ENCODE data around the gene COPZ2. TPM values are rescaled to one million over a fixed set of nuclear protein-coding genes. Genes with fewer than 3 reads are reported as not detected.

The COPZ2 gene
- total RNA-seq, 1 experiment from 2014 or later, result not detected

GRCh38 chr17:48030531-48030930 is 7.1 kb downstream of the COPZ2 start:
- no peak overlapping the region for H3K27ac ChIP-seq (ENCODE audit: low read depth, low read length)
- intact Hi-C loops (cut with micrococcal nuclease), result no loop called here
- TF ChIP-seq SRF (IDR thresholded peaks at IDR 0.05; ENCODE audit: low read depth) (no peak), ZFX (IDR thresholded peaks at IDR 0.05) (no peak), SP1 (IDR thresholded peaks at IDR 0.05; ENCODE audit: low read depth) (no peak), SIN3A (IDR thresholded peaks at IDR 0.05; ENCODE audit: low read depth) (no peak), YY1 (IDR thresholded peaks at IDR 0.05; ENCODE audit: extremely low read depth, insufficient replicate concordance, low read depth, low read length) (no peak), CTCF (IDR thresholded peaks at IDR 0.05 in 2 of 3, conservative IDR thresholded peaks at IDR 0.05 in 1 of 3; ENCODE audit: borderline replicate concordance in 1 of 3, insufficient read depth in 1 of 3, low read depth in 2 of 3, low read length in 2 of 3) (no peak), POLR2A (IDR thresholded peaks at IDR 0.05; ENCODE audit: borderline replicate concordance, extremely low read depth, insufficient read depth, insufficient read length) (no peak)
- POLR2A ChIA-PET, result interaction anchor here (1.0 to 3.1 kb wide), 2 partner anchors 14 to 18 kb away, joined by 4 to 17 read pairs; partner anchors contain the start of gene NFE2L1
- no peaks in the 10 kb centered on the region for H3K9me2 ChIP-seq (ENCODE audit: insufficient read depth)
- BruUV-seq (replicated peaks), result no TSS peak
- no peak overlapping the region for H3K4me2 ChIP-seq (ENCODE audit: low read length)
- H3K9ac ChIP-seq (ENCODE audit: low read length), result no peak overlapping the region
- no peak for ATAC-seq
- H4K20me1 ChIP-seq (ENCODE audit: insufficient read depth), result no peaks in the 10 kb centered on the region
- no peak overlapping the region for H2AFZ ChIP-seq (ENCODE audit: low read depth, low read length, poor library complexity, severe bottlenecking)
- H3K27me3 ChIP-seq (ENCODE audit: insufficient read depth, low read length), result no peaks in the 10 kb centered on the region
- H3K4me1 ChIP-seq (ENCODE audit: control insufficient read depth in 1 of 2, insufficient read depth in 2 of 2, low read length in 2 of 2), result peaks cover 14 to 18% of the 10 kb centered on the region in 2 experiments
- H3K4me3 ChIP-seq (replicated peaks in 1 of 2; ENCODE audit: low read depth in 1 of 2, low read length in 2 of 2), result no peak overlapping the region
- CTCF ChIA-PET, result interaction anchor here (0.7 to 1.4 kb wide), 4 partner anchors 50 to 100 kb away, joined by 3 to 5 read pairs (median 4); no protein-coding TSS in a partner anchor
- RAD21 ChIA-PET (ENCODE audit: low non-redundant PET in 1 of 2, low total read pairs in 2 of 2, uncharacterized antibody in 2 of 2, unreplicated experiment in 2 of 2), result no interaction called here
- no peaks in the 10 kb centered on the region for H3K79me2 ChIP-seq (ENCODE audit: insufficient read depth, low read length)
- DNase-seq (ENCODE audit: low read depth, low spot score), result no peak
- no peaks in the 10 kb centered on the region for H3K36me3 ChIP-seq (ENCODE audit: control insufficient read depth in 1 of 2, insufficient read depth in 2 of 2, low read length in 2 of 2)
- no peaks in the 10 kb centered on the region for H3K9me3 ChIP-seq (ENCODE audit: control insufficient read depth in 1 of 2, insufficient read depth in 1 of 2, low read depth in 1 of 2, low read length in 2 of 2)

GRCh38 chr17:48028736-48029135 is 8.9 kb downstream of the COPZ2 start:
- Histone ChIP-seq H3K4me2 (ENCODE audit: low read length) (no peak overlapping the region), H3K4me1 (ENCODE audit: control insufficient read depth in 1 of 2, insufficient read depth in 2 of 2, low read length in 2 of 2) (peaks cover 21 to 34% of the 10 kb centered on the region in 2 experiments), H3K27me3 (ENCODE audit: insufficient read depth, low read length) (no peaks in the 10 kb centered on the region), H3K4me3 (replicated peaks in 1 of 2; ENCODE audit: low read depth in 1 of 2, low read length in 2 of 2) (no peak overlapping the region), H3K79me2 (ENCODE audit: insufficient read depth, low read length) (no peaks in the 10 kb centered on the region), H3K36me3 (ENCODE audit: control insufficient read depth in 1 of 2, insufficient read depth in 2 of 2, low read length in 2 of 2) (no peaks in the 10 kb centered on the region), H3K27ac (ENCODE audit: low read depth, low read length) (no peak overlapping the region), H2AFZ (ENCODE audit: low read depth, low read length, poor library complexity, severe bottlenecking) (no peak overlapping the region), H3K9ac (ENCODE audit: low read length) (no peak overlapping the region), H4K20me1 (ENCODE audit: insufficient read depth) (no peaks in the 10 kb centered on the region), H3K9me2 (ENCODE audit: insufficient read depth) (no peaks in the 10 kb centered on the region), H3K9me3 (ENCODE audit: control insufficient read depth in 1 of 2, insufficient read depth in 1 of 2, low read depth in 1 of 2, low read length in 2 of 2) (no peaks in the 10 kb centered on the region)
- POLR2A ChIA-PET, result no interaction called here
- intact Hi-C loops (cut with micrococcal nuclease), result loop anchor here (5.0 to 10.0 kb wide), 5 partner anchors 189 to 1006 kb away; no protein-coding TSS in a partner anchor
- DNase-seq (ENCODE audit: low read depth, low spot score) (no peak), ATAC-seq (no peak)
- RAD21 ChIA-PET (ENCODE audit: low non-redundant PET in 1 of 2, low total read pairs in 2 of 2, uncharacterized antibody in 2 of 2, unreplicated experiment in 2 of 2), result no interaction called here
- CTCF ChIA-PET, result interaction anchor here (1.9 kb wide), 1 partner anchor 51 kb away, joined by 4 read pairs; no protein-coding TSS in a partner anchor
- no TSS peak for BruUV-seq (replicated peaks)
- TF ChIP-seq ELF1 (IDR thresholded peaks at IDR 0.05; ENCODE audit: borderline replicate concordance, low read depth), result no peak
- no peak for TF ChIP-seq ZNF274 (IDR thresholded peaks at IDR 0.05; ENCODE audit: low read depth, low read length)
- TF ChIP-seq EGR1 (IDR thresholded peaks at IDR 0.05; ENCODE audit: low read depth), result no peak
- TF ChIP-seq SRF (IDR thresholded peaks at IDR 0.05; ENCODE audit: low read depth), result no peak
- no peak for TF ChIP-seq ZFX (IDR thresholded peaks at IDR 0.05)
- no peak for TF ChIP-seq REST (IDR thresholded peaks at IDR 0.05; ENCODE audit: low read depth)
- no peak for TF ChIP-seq SIN3A (IDR thresholded peaks at IDR 0.05; ENCODE audit: low read depth)
- no peak for TF ChIP-seq ZBTB33 (IDR thresholded peaks at IDR 0.05; ENCODE audit: extremely low read depth, insufficient replicate concordance, low read length)

Measured in HCT116 (cell line).